ENCODE data around the gene MSTN.

The MSTN gene

GRCh38 chr2:190103144-190103543 is 40.6 kb upstream of the MSTN start:
- in situ Hi-C loops (cut with HindIII; ENCODE audit: low sequenced_read_pairs), result no loop called here
- no peak for DNase-seq (ENCODE audit: low read depth, low spot score)
- no peak overlapping the region for H3K4me3 ChIP-seq (ENCODE audit: low read depth, low read length)
- no peak for TF ChIP-seq CTCF (IDR thresholded peaks at IDR 0.05; ENCODE audit: low read depth, low read length)

- no peak for TF ChIP-seq CTCF (IDR thresholded peaks at IDR 0.05; ENCODE audit: low read depth, low read length)
- in situ Hi-C loops (cut with HindIII; ENCODE audit: low sequenced_read_pairs), result no loop called here
- H3K4me3 ChIP-seq (ENCODE audit: low read depth, low read length), result no peak overlapping the region
- DNase-seq (ENCODE audit: low read depth, low spot score), result no peak
Observed at GRCh38 chr2:190099890-190100697, 37.6 kb upstream of the MSTN start.

GRCh38 chr2:190098851-190099250 is 36.3 kb upstream of the MSTN start:
- in situ Hi-C loops (cut with HindIII; ENCODE audit: low sequenced_read_pairs), result no loop called here
- TF ChIP-seq CTCF (IDR thresholded peaks at IDR 0.05; ENCODE audit: low read depth, low read length), result no peak

GRCh38 chr2:190097115-190097514 is 34.6 kb upstream of the MSTN start:
- in situ Hi-C loops (cut with HindIII; ENCODE audit: low sequenced_read_pairs), result no loop called here

More at GRCh38 chr2:190098851-190099250, 36.3 kb upstream of the MSTN start:
- no peak overlapping the region for H3K4me3 ChIP-seq (ENCODE audit: low read depth, low read length)
- DNase-seq (ENCODE audit: low read depth, low spot score), result peak; percentile 10

GRCh38 chr2:190094316-190094871 is 31.9 kb upstream of the MSTN start:
- in situ Hi-C loops (cut with HindIII; ENCODE audit: low sequenced_read_pairs), result no loop called here
- DNase-seq (ENCODE audit: low read depth, low spot score), result no peak
- no peak overlapping the region for H3K4me3 ChIP-seq (ENCODE audit: low read depth, low read length)
- TF ChIP-seq CTCF (IDR thresholded peaks at IDR 0.05; ENCODE audit: low read depth, low read length), result no peak

More at GRCh38 chr2:190097115-190097514, 34.6 kb upstream of the MSTN start:
- no peak for TF ChIP-seq CTCF (IDR thresholded peaks at IDR 0.05; ENCODE audit: low read depth, low read length)
- DNase-seq (ENCODE audit: low read depth, low spot score), result no peak
- no peak overlapping the region for H3K4me3 ChIP-seq (ENCODE audit: low read depth, low read length)

GRCh38 chr2:190093793-190094192 is 31.3 kb upstream of the MSTN start:
- in situ Hi-C loops (cut with HindIII; ENCODE audit: low sequenced_read_pairs), result no loop called here
- no peak for TF ChIP-seq CTCF (IDR thresholded peaks at IDR 0.05; ENCODE audit: low read depth, low read length)
- no peak overlapping the region for H3K4me3 ChIP-seq (ENCODE audit: low read depth, low read length)
- DNase-seq (ENCODE audit: low read depth, low spot score), result no peak
